Esophagus squamous epithelium (tissue), 4 donors: ENCODE measurements around the gene PIGBOS1.

Experiments
- POLR2A ChIP-seq, 4 donors: fragments of 450-650 bp; IDR thresholded peaks; one replicate each; pipeline ENCODE4 v1.6.1; 2017; ENCODE audit warnings: antibody characterized with exemption in 4 of 4, mild to moderate bottlenecking in 4 of 4, moderate library complexity in 3 of 4
- TF ChIP-seq, protein P1 (sequence below), 6 experiments: fragments of 450-650 bp in 4 of 6; fragments of 200-600 bp in 2 of 6; sonication (generic) in 2 of 6; IDR thresholded peaks; one replicate each; pipeline ENCODE4 v1.5.1; 2016 to 2019; ENCODE audit warnings: antibody characterized with exemption in 6 of 6, mild to moderate bottlenecking in 4 of 6, moderate library complexity in 4 of 6

GRCh38 chr15:55348281-55348778 is 29.4 kb upstream of the PIGBOS1 start:
- no peak for TF ChIP-seq POLR2A (IDR thresholded peaks at IDR 0.05)
- TF ChIP-seq, protein P1, sequence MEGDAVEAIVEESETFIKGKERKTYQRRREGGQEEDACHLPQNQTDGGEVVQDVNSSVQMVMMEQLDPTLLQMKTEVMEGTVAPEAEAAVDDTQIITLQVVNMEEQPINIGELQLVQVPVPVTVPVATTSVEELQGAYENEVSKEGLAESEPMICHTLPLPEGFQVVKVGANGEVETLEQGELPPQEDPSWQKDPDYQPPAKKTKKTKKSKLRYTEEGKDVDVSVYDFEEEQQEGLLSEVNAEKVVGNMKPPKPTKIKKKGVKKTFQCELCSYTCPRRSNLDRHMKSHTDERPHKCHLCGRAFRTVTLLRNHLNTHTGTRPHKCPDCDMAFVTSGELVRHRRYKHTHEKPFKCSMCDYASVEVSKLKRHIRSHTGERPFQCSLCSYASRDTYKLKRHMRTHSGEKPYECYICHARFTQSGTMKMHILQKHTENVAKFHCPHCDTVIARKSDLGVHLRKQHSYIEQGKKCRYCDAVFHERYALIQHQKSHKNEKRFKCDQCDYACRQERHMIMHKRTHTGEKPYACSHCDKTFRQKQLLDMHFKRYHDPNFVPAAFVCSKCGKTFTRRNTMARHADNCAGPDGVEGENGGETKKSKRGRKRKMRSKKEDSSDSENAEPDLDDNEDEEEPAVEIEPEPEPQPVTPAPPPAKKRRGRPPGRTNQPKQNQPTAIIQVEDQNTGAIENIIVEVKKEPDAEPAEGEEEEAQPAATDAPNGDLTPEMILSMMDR (IDR thresholded peaks at IDR 0.05) = no peak
